CD4-positive, alpha-beta T cell (primary cell): ENCODE results near the gene TNFRSF6B. TPM values are rescaled to one million over a fixed set of nuclear protein-coding genes. Genes with fewer than 3 reads are reported as not detected.
A peak's percentile ranks its signal among the peaks of the same experiment; 100 is the strongest.

Experiments
- ATAC-seq: fragments of 200-7000 bp; cut with Tn5 transposase; one replicate; pipeline ENCODE4 v1.10.0; 2022; ENCODE audit warnings: mild to moderate bottlenecking; ENCODE audit not compliant: poor library complexity
- CTCF ChIA-PET: fragments of 350-600 bp; sonication (Branson Sonifier 250); formaldehyde crosslinking; loops from one replicate; lab custom pipeline; 2021; ENCODE audit warnings: antibody characterized with exemption, inconsistent platforms; lab: Charles Lee
- POLR2A ChIA-PET: fragments of 350-600 bp; sonication (Branson Sonifier 250); formaldehyde crosslinking; loops from one replicate; lab custom pipeline; 2021; ENCODE audit warnings: antibody characterized with exemption, inconsistent platforms; lab: Charles Lee
- DNase-seq, 14 experiments: peaks; one replicate each; pipeline ENCODE4 v3.0.0-alpha.2; 2013 to 2020; ENCODE audit warnings: mixed read lengths in 2 of 14
- H3K27ac ChIP-seq, 2 donors: one replicate each; pipeline versions ENCODE4 v1.5.1 to v1.7.0; 2013; ENCODE audit warnings: low read length in 2 of 2, low read depth in 1 of 2, mild to moderate bottlenecking in 1 of 2
- H3K27me3 ChIP-seq, 2 experiments: 1 replicate in 1 of 2; 2 replicates in 1 of 2; pipeline versions ENCODE4 v1.6.1 to v1.7.0; 2013; ENCODE audit warnings: low read length in 2 of 2, control low read depth in 1 of 2, mild to moderate bottlenecking in 1 of 2, moderate library complexity in 1 of 2; ENCODE audit not compliant: insufficient read depth in 2 of 2, control insufficient read depth in 1 of 2
- H3K36me3 ChIP-seq: one replicate; pipeline ENCODE4 v1.6.1; 2013; ENCODE audit warnings: low read length, control low read depth; ENCODE audit not compliant: insufficient read depth
- H3K4me1 ChIP-seq: one replicate; pipeline ENCODE4 v1.6.1; 2013; ENCODE audit warnings: low read length, control low read depth; ENCODE audit not compliant: insufficient read depth
- H3K4me3 ChIP-seq: one replicate; pipeline ENCODE4 v1.5.1; 2013; ENCODE audit warnings: mild to moderate bottlenecking, low read length, moderate library complexity
- H3K9me3 ChIP-seq, 2 experiments: 1 replicate in 1 of 2; 2 replicates in 1 of 2; pipeline versions ENCODE4 v1.6.1 to v1.7.0; 2013; ENCODE audit warnings: low read length in 2 of 2, mild to moderate bottlenecking in 2 of 2, control low read depth in 1 of 2, moderate library complexity in 1 of 2; ENCODE audit not compliant: control insufficient read depth in 1 of 2, insufficient read depth in 1 of 2
- H3K27ac Mint-ChIP-seq: one replicate; pipeline ENCODE4 v1.8.0; 2020; ENCODE audit warnings: mixed read lengths
- H3K27me3 Mint-ChIP-seq: one replicate; pipeline ENCODE4 v1.8.0; 2021; ENCODE audit warnings: mixed read lengths
- H3K36me3 Mint-ChIP-seq: one replicate; pipeline ENCODE4 v1.8.0; 2021; ENCODE audit warnings: low read depth, mixed read lengths
- H3K4me1 Mint-ChIP-seq: one replicate; pipeline ENCODE4 v1.8.0; 2021; ENCODE audit warnings: low read depth, mixed read lengths
- H3K4me3 Mint-ChIP-seq: one replicate; pipeline ENCODE4 v1.8.0; 2020; ENCODE audit warnings: mild to moderate bottlenecking, mixed read lengths
- H3K9me3 Mint-ChIP-seq: one replicate; pipeline ENCODE4 v1.8.0; 2020; ENCODE audit warnings: mixed read lengths
- CTCF ChIP-seq: fragments of 200-600 bp; IDR thresholded peaks from one replicate; pipeline ENCODE4 v1.8.0; 2022; ENCODE audit warnings: antibody characterized with exemption, mild to moderate bottlenecking
- intact Hi-C, 2 experiments: fragments of 100-400 bp; cut with DNase I in 1 of 2; cut with micrococcal nuclease in 1 of 2; formaldehyde crosslinking; loops; one replicate each; pipeline versions ENCODE4 v1.15.1 to v1.9.0; 2023 to 2025; cut with DNase I, micrococcal nuclease
- total RNA-seq, 174 experiments: library from RNA in 2 of 174; stranded (reverse) in 2 of 174; gene quantifications; one replicate each; pipeline ENCODE4 v1.2.3 and lab custom pipeline; 2021 to 2026

The TNFRSF6B gene
- total RNA-seq, 2 experiments from 2014 or later = 2.5 to 2.6 TPM

GRCh38 chr20:63740627-63741353 lies 44.3 kb downstream of the TNFRSF6B start:
- ATAC-seq = peak; percentile 19
- peaks cover 45% of the 10 kb centered on the region for H3K4me1 ChIP-seq
- no peaks in the 10 kb centered on the region for H3K27me3 ChIP-seq
- no peak for TF ChIP-seq CTCF
- DNase-seq = peak in 7 of 14 experiments; percentile 21 to 77 (median 44)
- ChIA-PET CTCF (interaction anchor here (0.5 to 2.1 kb wide), 6 partner anchors 14 to 233 kb away, joined by 3 to 7 read pairs (median 4); partner anchors contain the start of genes ARFRP1 and ZGPAT), POLR2A (interaction anchor here (0.7 to 9.9 kb wide), 11 partner anchors 10 to 219 kb away, joined by 3 to 168 read pairs (median 4); partner anchors contain the start of genes ARFRP1 and ZGPAT)
- peaks cover 44% of the 10 kb centered on the region for H3K36me3 ChIP-seq
- H3K9me3 Mint-ChIP-seq = no peaks in the 10 kb centered on the region
- no peaks in the 10 kb centered on the region for H3K9me3 ChIP-seq
- H3K4me1 Mint-ChIP-seq = peaks cover 13% of the 10 kb centered on the region
- H3K27me3 Mint-ChIP-seq = no peaks in the 10 kb centered on the region
- H3K27ac ChIP-seq = peak overlapping the region in 1 of 2 donors; percentile 46
- peaks cover 20% of the 10 kb centered on the region for H3K36me3 Mint-ChIP-seq
- H3K4me3 ChIP-seq = peak overlapping the region; percentile 68
- peak overlapping the region; percentile 80 for H3K4me3 Mint-ChIP-seq
- peak overlapping the region; percentile 49 for H3K27ac Mint-ChIP-seq
- intact Hi-C loops = loop anchor here in 1 of 2 experiments (2.0 to 5.0 kb wide), 2 partner anchors 42 to 83 kb away; partner anchors contain the start of gene RTEL1

- no peak for TF ChIP-seq CTCF
- peak overlapping the region in 1 of 2 donors; percentile 46 for H3K27ac ChIP-seq
- peaks cover 40% of the 10 kb centered on the region for H3K36me3 ChIP-seq
- H3K27me3 Mint-ChIP-seq = no peaks in the 10 kb centered on the region
- peaks cover 10% of the 10 kb centered on the region for H3K4me1 Mint-ChIP-seq
- peaks cover 40% of the 10 kb centered on the region for H3K4me1 ChIP-seq
- peak overlapping the region; percentile 80 for H3K4me3 Mint-ChIP-seq
- H3K36me3 Mint-ChIP-seq = peaks cover 16% of the 10 kb centered on the region
- H3K27ac Mint-ChIP-seq = peak overlapping the region; percentile 49
- ATAC-seq (no peak), DNase-seq (no peak)
- ChIA-PET POLR2A (interaction anchor here (0.9 to 9.9 kb wide), 7 partner anchors 10 to 220 kb away, joined by 3 to 168 read pairs (median 4); partner anchors contain the start of genes ARFRP1, RTEL1 and ZGPAT), CTCF (interaction anchor here (1.4 to 2.1 kb wide), 3 partner anchors 35 to 99 kb away, joined by 3 to 7 read pairs (median 5); no protein-coding TSS in a partner anchor)
- peak overlapping the region; percentile 68 for H3K4me3 ChIP-seq
- intact Hi-C loops = loop anchor here in 1 of 2 experiments (2.0 to 5.0 kb wide), 2 partner anchors 41 to 84 kb away; partner anchors contain the start of gene RTEL1
- no peaks in the 10 kb centered on the region for H3K27me3 ChIP-seq
- no peaks in the 10 kb centered on the region for H3K9me3 ChIP-seq
- H3K9me3 Mint-ChIP-seq = no peaks in the 10 kb centered on the region
Observed at GRCh38 chr20:63741354-63741675, 44.9 kb downstream of the TNFRSF6B start.

GRCh38 chr20:63741676-63742380 lies 45.4 kb downstream of the TNFRSF6B start:
- no peak for TF ChIP-seq CTCF
- POLR2A ChIA-PET = interaction anchor here (0.9 to 9.9 kb wide), 6 partner anchors 9 to 221 kb away, joined by 3 to 168 read pairs (median 7); partner anchors contain the start of genes ARFRP1, RTEL1 and ZGPAT
- CTCF ChIA-PET = interaction anchor here (1.4 to 2.1 kb wide), 3 partner anchors 35 to 100 kb away, joined by 3 to 7 read pairs (median 5); no protein-coding TSS in a partner anchor
- Mint-ChIP-seq H3K27me3 (no peaks in the 10 kb centered on the region), H3K9me3 (no peaks in the 10 kb centered on the region), H3K27ac (peak overlapping the region; percentile 49), H3K4me3 (peak overlapping the region; percentile 80), H3K4me1 (peaks cover 6% of the 10 kb centered on the region), H3K36me3 (peaks cover 12% of the 10 kb centered on the region)
- H3K27ac ChIP-seq = peak overlapping the region in 1 of 2 donors; percentile 46
- H3K4me3 ChIP-seq = no peak overlapping the region
- ATAC-seq (no peak), DNase-seq (peak in 1 of 14 experiments; percentile 36)
- H3K36me3 ChIP-seq = peaks cover 40% of the 10 kb centered on the region
- intact Hi-C loops = loop anchor here in 1 of 2 experiments (2.0 to 5.0 kb wide), 2 partner anchors 41 to 85 kb away; partner anchors contain the start of gene RTEL1
- H3K4me1 ChIP-seq = peaks cover 35% of the 10 kb centered on the region
- no peaks in the 10 kb centered on the region for H3K9me3 ChIP-seq
- H3K27me3 ChIP-seq = no peaks in the 10 kb centered on the region
